Left lung (tissue), 10 donors: ENCODE data around the gene NBEAL1. TPM values are rescaled to one million over a fixed set of nuclear protein-coding genes. Genes with fewer than 3 reads are reported as not detected.
"Not testable (repeated sequence)": the region's sequence is repeated elsewhere in the genome, so short reads cannot be mapped to it uniquely, and the experiment has no call there.

Source experiments
- ATAC-seq: fragments of 200-7000 bp; cut with Tn5 transposase; one replicate; pipeline ENCODE4 v1.9.1; 2020; ENCODE audit warnings: moderate library complexity
- DNase-seq, 4 donors: peaks; one replicate each; pipeline ENCODE4 v3.0.0-alpha.2; 2013 to 2020
- H3K27ac ChIP-seq, 2 donors: fragments of 200-600 bp; sonication (generic) in 1 of 2; one replicate each; pipeline versions ENCODE4 v1.5.0 to v1.8.0; 2020 to 2021
- H3K27me3 ChIP-seq, 2 donors: fragments of 200-600 bp; sonication (generic) in 1 of 2; one replicate each; pipeline versions ENCODE4 v1.5.0 to v1.8.0; 2020 to 2021
- H3K36me3 ChIP-seq, 2 donors: fragments of 200-600 bp; sonication (generic) in 1 of 2; one replicate each; pipeline versions ENCODE4 v1.5.0 to v1.8.0; 2020 to 2021
- H3K4me1 ChIP-seq, 2 donors: fragments of 200-600 bp; one replicate each; pipeline ENCODE4 v1.8.0; 2021
- H3K4me3 ChIP-seq, 2 donors: fragments of 200-600 bp; sonication (generic) in 1 of 2; one replicate each; pipeline versions ENCODE4 v1.5.0 to v1.8.0; 2020 to 2021; ENCODE audit warnings: mild to moderate bottlenecking in 1 of 2
- H3K9me3 ChIP-seq, 2 donors: fragments of 200-600 bp; sonication (generic) in 1 of 2; one replicate each; pipeline versions ENCODE4 v1.5.0 to v1.8.0; 2020 to 2021
- intact Hi-C, 2 donors: fragments of 100-400 bp; cut with DNase I; formaldehyde crosslinking; loops; one replicate each; pipeline versions ENCODE4 v1.11.2 to v1.14.2; 2022
- polyA plus RNA-seq, 6 donors: library from polyadenylated mRNA; unstranded; fragments of 120-200 nt; gene quantifications; one replicate each; pipeline ENCODE4 v1.2.1, GENCODE V29; 2013; ENCODE audit not compliant: insufficient read length in 6 of 6
- total RNA-seq, 2 donors: library from RNA; stranded (reverse); fragmentation: NEBNext Ultra II Directional; extraction: Animal tissue kit (Norgen Biotek cat#: 25700); gene quantifications; one replicate each; pipeline ENCODE4 v1.2.1, GENCODE V29; 2021
- TF ChIP-seq, protein P1 (sequence below), 2 donors: fragments of 200-600 bp; sonication (generic) in 1 of 2; IDR thresholded peaks; one replicate each; pipeline versions ENCODE4 v1.5.0 to v1.8.0; 2021; ENCODE audit warnings: antibody characterized with exemption in 2 of 2
- donor health status: DM: no; HTN: yes; CAD: no.
- donor health status: DM: no; HTN: no; CAD: no.

Gene NBEAL1
- total and polyA plus RNA-seq, 8 donors = 11.4 to 72.2 (median 19.6) TPM

DNA sequence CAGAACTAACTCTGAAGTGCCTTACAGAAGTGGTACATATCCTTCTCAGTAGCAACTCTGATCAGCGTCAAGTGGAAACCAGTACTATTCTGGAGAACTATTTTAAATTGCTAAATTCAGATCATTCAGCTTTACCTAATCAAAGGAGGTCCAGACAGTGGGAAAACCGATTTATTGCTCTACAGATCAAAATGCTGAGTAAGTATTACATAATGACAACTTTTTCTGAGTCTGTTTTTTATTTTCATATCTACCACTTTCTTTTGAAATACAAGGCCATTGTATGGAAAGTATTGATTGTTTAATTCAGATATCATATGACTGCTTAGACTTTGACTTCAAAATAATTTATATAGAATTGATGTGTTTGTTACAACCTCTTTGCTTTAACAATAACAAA lies 68.7 kb downstream of the NBEAL1 start:
- intact Hi-C loops = no loop called here
- Histone ChIP-seq H3K4me3 (no peak overlapping the region), H3K36me3 (peaks cover 0 to 18% of the 10 kb centered on the region in 2 donors), H3K27me3 (no peaks in the 10 kb centered on the region), H3K4me1 (peaks cover 0 to 2% of the 10 kb centered on the region in 2 donors), H3K27ac (no peak overlapping the region), H3K9me3 (no peaks in the 10 kb centered on the region)
- ATAC-seq (no peak), DNase-seq (no peak)
- TF ChIP-seq, protein P1, sequence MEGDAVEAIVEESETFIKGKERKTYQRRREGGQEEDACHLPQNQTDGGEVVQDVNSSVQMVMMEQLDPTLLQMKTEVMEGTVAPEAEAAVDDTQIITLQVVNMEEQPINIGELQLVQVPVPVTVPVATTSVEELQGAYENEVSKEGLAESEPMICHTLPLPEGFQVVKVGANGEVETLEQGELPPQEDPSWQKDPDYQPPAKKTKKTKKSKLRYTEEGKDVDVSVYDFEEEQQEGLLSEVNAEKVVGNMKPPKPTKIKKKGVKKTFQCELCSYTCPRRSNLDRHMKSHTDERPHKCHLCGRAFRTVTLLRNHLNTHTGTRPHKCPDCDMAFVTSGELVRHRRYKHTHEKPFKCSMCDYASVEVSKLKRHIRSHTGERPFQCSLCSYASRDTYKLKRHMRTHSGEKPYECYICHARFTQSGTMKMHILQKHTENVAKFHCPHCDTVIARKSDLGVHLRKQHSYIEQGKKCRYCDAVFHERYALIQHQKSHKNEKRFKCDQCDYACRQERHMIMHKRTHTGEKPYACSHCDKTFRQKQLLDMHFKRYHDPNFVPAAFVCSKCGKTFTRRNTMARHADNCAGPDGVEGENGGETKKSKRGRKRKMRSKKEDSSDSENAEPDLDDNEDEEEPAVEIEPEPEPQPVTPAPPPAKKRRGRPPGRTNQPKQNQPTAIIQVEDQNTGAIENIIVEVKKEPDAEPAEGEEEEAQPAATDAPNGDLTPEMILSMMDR (IDR thresholded peaks at IDR 0.05) = no peak

DNA sequence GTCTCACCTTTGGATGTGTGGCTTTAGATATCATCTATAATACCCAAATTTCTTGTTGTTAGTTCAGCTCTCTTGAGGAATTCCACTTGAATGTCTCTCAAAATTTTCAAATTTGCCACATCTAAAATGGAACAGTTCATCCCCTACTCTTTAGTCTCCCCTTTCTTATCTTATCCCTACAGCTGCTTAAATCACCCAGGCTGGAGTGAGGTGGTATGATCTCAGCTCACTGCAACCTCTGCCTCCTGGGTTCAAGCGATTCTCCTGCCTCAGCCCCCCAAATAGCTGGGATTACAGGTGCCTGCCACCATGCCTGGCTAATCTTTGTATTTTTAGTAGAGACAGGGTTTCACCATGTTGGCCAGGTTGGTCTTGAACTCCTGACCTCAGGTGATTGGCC lies 71.7 kb downstream of the NBEAL1 start:
- H3K4me1 ChIP-seq, intact Hi-C loops, ATAC-seq, DNase-seq, H3K9me3 ChIP-seq, H3K27me3 ChIP-seq, H3K27ac ChIP-seq, H3K4me3 ChIP-seq: not testable (repeated sequence)
- peaks cover 0 to 16% of the 10 kb centered on the region in 2 donors for H3K36me3 ChIP-seq

DNA sequence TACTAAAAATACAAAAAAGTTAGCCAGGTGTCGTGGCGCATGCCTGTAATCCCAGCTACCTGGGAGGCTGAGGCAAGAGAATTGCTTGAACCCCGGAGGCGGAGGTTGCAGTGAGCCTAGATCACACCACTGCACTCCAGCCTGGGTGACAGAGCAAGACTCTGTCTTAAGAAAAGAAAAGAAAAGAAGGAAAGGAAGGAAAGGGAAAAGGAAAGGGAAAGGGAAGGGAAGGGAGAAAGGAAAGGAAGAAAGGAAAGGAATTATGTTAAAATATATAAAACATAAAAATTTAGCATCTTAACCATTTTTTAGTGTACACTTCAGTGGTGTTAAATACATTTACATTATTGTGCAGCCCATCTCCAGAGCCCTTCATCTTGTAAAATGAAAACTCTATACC lies 76.0 kb downstream of the NBEAL1 start:
- DNase-seq, ATAC-seq, intact Hi-C loops: not testable (repeated sequence)

DNA sequence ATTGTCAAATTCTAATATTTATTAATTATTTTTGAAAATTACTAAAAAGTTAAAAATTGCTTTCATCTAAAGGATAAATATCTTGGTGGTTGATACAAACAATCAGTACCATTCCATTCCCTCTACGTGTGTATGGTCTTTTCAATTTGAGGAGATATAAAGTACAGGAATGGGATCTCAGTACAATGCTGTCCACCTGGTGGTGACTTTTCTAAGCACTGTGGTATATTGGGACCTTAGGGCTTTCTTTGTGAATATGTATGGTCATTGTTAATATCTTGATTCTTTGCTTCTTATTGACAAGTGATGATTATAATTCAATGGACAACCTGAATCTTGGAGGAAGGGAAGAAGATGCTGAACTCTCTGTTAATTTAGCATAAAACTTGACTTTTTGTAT lies 83.1 kb downstream of the NBEAL1 start:
- Histone ChIP-seq H3K27me3 (no peaks in the 10 kb centered on the region), H3K4me1 (no peaks in the 10 kb centered on the region), H3K27ac (no peak overlapping the region), H3K4me3 (no peak overlapping the region), H3K36me3 (peaks cover 0 to 15% of the 10 kb centered on the region in 2 donors), H3K9me3 (no peaks in the 10 kb centered on the region)
- ATAC-seq (no peak), DNase-seq (no peak)
- TF ChIP-seq, protein P1 (IDR thresholded peaks at IDR 0.05) = peak in 1 of 2 donors; percentile 18
- intact Hi-C loops = no loop called here

More for the DNA sequence above, 76.0 kb downstream of the NBEAL1 start:
- not testable (repeated sequence) for H3K4me1 ChIP-seq, H3K9me3 ChIP-seq, H3K27ac ChIP-seq, H3K36me3 ChIP-seq, H3K4me3 ChIP-seq, H3K27me3 ChIP-seq

DNA sequence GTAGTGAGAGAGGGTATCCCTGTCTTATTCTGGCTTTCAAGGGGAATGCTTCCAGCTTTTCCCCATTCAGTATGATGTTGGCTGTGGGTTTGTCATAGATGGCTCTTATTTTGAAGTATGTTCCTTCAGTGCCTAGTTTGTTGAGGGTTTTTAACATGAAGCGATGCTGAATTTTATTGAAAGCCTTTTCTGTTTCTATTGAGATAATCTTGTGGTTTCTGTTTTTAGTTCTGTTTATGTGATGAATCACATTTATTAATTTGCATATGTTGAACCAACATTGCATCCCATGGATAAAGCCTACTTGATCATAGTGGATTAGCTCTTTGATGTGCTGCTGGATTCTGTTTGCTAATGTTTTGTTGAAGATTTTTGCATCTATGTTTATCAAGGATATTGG lies 87.7 kb downstream of the NBEAL1 start:
- H3K4me1 ChIP-seq, H3K27ac ChIP-seq, H3K27me3 ChIP-seq, ATAC-seq, H3K4me3 ChIP-seq, intact Hi-C loops, DNase-seq: not testable (repeated sequence)
- Histone ChIP-seq H3K9me3 (peaks cover 0 to 14% of the 10 kb centered on the region in 2 donors), H3K36me3 (peaks cover 0 to 30% of the 10 kb centered on the region in 2 donors)

DNA sequence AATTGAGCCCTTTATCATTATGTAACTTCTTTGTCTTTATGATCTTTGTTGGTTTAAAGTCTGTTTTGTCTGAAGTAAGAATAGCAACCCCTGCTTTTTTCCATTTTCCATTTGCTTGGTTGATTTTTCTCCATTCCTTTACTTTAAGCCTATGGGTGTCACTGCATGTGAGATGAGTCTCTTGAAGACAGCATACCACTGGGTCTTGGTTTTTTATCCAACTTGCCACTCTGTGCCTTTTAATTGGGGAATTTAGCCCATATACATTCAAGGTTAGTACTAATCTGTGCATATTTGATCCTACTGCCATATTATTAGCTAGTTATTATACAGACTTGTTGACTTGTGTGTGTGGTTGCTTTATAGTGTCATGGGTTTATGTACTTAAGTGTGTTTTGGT lies 89.6 kb downstream of the NBEAL1 start:
- ATAC-seq = no peak

More for the DNA sequence above, 89.6 kb downstream of the NBEAL1 start:
- H3K27me3 ChIP-seq = no peaks in the 10 kb centered on the region
- peaks cover 0 to 14% of the 10 kb centered on the region in 2 donors for H3K9me3 ChIP-seq
- H3K4me1 ChIP-seq = no peaks in the 10 kb centered on the region
- no peak overlapping the region for H3K4me3 ChIP-seq
- no peak overlapping the region for H3K27ac ChIP-seq
- intact Hi-C loops = no loop called here
- TF ChIP-seq, protein P1 (IDR thresholded peaks at IDR 0.05) = no peak
- peaks cover 0 to 49% of the 10 kb centered on the region in 2 donors for H3K36me3 ChIP-seq
- no peak for DNase-seq
